GM18870 (cell line): Measurements from ENCODE around the gene CGRRF1.

Source experiments
- ATAC-seq: cut with Tn5 transposase; IDR thresholded peaks from one replicate; pipeline ENCODE4 v1.9.1; 2021; ENCODE audit warnings: moderate library complexity; ENCODE audit not compliant: unreplicated experiment

CGRRF1 gene

DNA sequence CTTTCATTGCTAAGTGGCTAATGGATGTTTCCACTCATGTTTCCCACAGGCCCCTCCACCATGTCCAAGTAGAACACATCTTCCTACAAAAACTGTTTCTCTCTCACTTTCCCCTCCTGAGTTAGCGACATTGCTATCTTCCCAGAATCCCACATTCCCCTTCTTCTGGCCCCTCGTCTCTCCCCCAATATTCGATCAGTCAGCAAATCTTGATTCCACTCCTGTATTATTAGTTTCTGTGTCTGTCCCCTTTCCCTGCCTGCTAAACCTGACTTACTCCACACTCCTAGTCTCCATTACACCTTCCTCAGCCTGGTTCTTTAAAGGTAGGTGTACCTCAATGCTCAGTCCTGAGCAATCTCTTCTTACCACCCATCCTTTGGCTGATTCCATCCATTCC lies 37.9 kb downstream of the CGRRF1 start:
- no peak for ATAC-seq

GRCh38 chr14:54548491-54548890 lies 38.8 kb downstream of the CGRRF1 start:
- ATAC-seq = no peak

DNA sequence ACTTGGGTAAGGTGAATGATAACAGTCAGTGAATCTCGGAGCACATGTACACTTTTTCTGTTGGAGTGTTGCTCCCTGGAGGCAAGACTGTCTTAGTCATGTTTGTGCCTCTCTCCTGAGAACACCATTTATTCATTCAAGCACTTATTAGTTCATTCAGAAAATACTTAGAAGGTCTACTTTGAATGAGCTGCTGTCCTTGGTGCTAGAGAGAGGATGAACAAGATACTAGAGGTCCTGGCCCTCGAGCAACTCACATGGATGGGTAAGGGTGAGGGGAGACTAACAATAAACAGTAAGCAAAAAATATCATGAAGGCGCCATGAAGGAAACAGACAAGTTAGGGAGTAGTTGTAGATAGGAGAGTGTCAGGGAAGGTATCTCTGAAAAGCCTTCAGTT lies 40.2 kb downstream of the CGRRF1 start:
- ATAC-seq = no peak

DNA sequence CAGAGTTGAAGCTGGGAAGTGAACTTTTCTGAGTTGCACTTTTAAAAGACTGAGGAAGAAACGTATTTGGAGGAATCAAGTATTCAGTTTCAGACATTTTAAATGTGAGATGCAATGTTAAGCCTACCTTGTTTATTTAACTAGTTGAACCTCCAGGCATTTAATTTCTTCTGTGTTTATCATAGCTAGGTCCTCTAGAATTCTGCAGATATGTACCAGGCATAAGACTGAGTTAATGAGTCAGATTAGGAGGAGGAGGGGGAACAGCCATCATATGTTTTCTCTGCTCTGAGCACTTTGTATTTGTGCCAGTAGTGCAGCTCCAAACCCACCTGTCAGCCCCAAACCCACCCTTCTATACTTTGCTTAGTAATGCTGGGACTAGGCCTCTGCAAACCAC lies 40.8 kb downstream of the CGRRF1 start:
- ATAC-seq = no peak

DNA sequence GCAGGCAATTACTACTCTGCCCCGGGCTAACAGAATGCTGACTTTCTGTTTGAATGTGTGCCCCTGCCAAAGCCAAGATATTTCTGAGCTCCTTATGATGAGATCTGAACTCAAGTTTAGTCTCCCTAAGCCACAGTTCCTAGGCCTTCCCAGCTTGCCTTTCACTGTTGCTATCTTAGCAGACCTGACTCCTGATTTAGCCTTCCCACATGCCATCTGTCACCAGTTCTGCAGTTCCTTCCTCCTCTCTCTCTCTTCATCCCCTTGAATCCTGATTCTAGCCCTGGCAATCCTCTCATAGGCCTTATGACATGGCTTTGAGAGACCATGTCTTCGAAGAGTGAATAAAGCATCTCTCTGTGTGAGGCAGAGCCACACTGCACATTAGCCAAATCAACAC lies 44.7 kb downstream of the CGRRF1 start:
- no peak for ATAC-seq

DNA sequence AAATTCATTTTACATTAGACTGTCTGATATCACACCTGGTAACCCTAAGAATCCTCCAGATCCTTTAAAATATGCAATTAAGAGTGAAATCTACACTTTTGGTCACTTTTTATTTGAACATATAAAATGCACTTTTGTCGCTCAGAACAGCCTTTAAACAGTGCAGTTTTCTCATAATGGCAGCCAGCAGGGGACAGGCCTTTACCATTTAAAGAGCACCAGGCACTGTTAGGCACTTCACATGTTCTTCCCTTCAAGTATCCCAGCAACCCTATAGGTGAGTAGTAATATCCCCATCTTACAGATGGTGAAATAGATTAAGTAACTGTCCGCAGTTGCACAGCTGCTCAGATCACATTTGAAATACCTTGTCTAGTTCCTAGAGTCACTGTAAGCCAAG lies 45.9 kb downstream of the CGRRF1 start:
- ATAC-seq = no peak

- ATAC-seq = no peak
Measured at GRCh38 chr14:54556535-54556934, 46.8 kb downstream of the CGRRF1 start.

DNA sequence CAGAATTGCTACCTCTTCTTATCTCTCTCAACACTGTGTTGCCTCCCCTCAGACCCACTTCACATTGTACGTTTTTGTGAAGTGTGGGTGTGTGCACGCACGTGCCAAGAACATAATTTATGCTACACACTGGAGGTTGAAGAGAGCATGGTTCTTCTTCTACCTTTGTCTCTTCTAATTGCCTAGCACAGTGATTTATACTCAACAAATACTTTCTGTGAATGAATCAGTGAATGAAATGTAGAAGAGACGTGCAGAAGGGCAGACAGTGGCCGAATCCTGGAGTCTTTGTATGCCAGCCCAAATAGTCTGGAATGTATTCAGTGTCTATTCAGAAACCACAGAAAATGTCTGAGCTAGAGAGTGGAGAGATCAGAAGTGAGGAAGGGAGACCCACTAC lies 52.6 kb downstream of the CGRRF1 start:
- no peak for ATAC-seq

GRCh38 chr14:54564071-54564867 lies 54.6 kb downstream of the CGRRF1 start:
- no peak for ATAC-seq

- ATAC-seq = no peak
Measured at GRCh38 chr14:54564868-54565784, 55.4 kb downstream of the CGRRF1 start.

DNA sequence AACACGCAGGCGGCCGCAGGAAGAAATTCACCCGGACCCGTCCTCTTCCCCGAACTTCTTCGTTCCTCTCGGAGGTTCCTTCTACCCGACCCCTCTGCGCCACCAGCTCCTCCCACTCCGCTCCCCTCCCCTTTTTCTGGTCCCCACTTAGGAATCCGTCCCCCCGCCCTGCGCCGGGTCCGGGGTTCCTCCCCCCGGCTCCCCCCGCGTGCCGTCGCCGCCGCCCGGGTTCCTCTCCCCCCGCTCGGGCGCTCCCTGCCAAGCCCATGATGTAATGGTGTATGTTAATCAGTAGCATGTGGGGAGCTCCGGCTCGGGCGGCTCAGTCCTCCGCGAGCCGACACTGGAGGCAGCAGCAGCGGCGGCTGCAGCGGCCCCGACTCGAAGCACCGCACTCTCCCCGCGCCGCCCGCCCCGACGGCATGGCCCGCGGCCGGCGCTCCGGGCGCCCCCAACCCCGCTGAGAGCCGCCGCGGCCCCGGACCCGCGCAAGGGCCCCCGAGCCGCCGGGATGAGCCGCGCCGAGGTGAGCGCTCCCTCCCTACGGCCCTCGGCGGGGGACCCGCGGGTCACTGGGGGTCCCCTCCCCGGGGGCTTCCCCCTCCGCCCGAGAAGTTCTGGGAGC lies 56.2 kb downstream of the CGRRF1 start:
- ATAC-seq = peak; percentile 48

GRCh38 chr14:54566410-54567223 lies 56.9 kb downstream of the CGRRF1 start, which contains the start of gene SAMD4A:
Gene SAMD4A, plus strand, starts transcription at chr14:54567128. Its CDS starts 789 bp downstream, at chr14:54567917.
- peak; percentile 27 for ATAC-seq

- no peak for ATAC-seq
Measured at GRCh38 chr14:54567224-54567638, 57.5 kb downstream of the CGRRF1 start.

- ATAC-seq = no peak
Measured at GRCh38 chr14:54567639-54568561, 58.2 kb downstream of the CGRRF1 start.

GRCh38 chr14:54568821-54569595 lies 59.3 kb downstream of the CGRRF1 start:
- no peak for ATAC-seq

- ATAC-seq = no peak
Measured at GRCh38 chr14:54570047-54570446, 60.3 kb downstream of the CGRRF1 start.

GRCh38 chr14:54570631-54571415 lies 61.1 kb downstream of the CGRRF1 start:
- ATAC-seq = no peak

GRCh38 chr14:54572316-54572715 lies 62.6 kb downstream of the CGRRF1 start:
- ATAC-seq = no peak
